Mesendoderm (in vitro differentiated cells): Measurements from ENCODE around the gene GCNT3. TPM values are rescaled to one million over a fixed set of nuclear protein-coding genes. Genes with fewer than 3 reads are reported as not detected.

Experiments used
- DNase-seq: peaks from one replicate; pipeline ENCODE4 v3.0.0; 2013
- H2AK5ac ChIP-seq: 2 replicates; pipeline ENCODE4 v1.6.1; 2013; ENCODE audit warnings: low read length, inconsistent platforms
- H2BK120ac ChIP-seq: 2 replicates; pipeline ENCODE4 v1.6.1; 2013; ENCODE audit warnings: low read depth, mild to moderate bottlenecking, low read length, moderate library complexity, mixed read lengths
- H2BK15ac ChIP-seq: replicated peaks from 2 replicates; pipeline ENCODE4 v1.6.1; 2013; ENCODE audit warnings: low read depth, mild to moderate bottlenecking, moderate library complexity
- H2BK5ac ChIP-seq: 2 replicates; pipeline ENCODE4 v1.6.1; 2013; ENCODE audit warnings: low read length, inconsistent platforms
- H3K18ac ChIP-seq: 2 replicates; pipeline ENCODE4 v1.6.1; 2013; ENCODE audit warnings: mild to moderate bottlenecking, low read length, mixed read lengths
- H3K23ac ChIP-seq: one replicate; pipeline ENCODE4 v1.6.1; 2013; ENCODE audit warnings: low read length
- H3K27ac ChIP-seq: 2 replicates; pipeline ENCODE4 v1.5.1; 2013; ENCODE audit warnings: low read depth, mild to moderate bottlenecking, inconsistent platforms, low read length, moderate library complexity
- H3K27me3 ChIP-seq: 2 replicates; pipeline ENCODE4 v1.6.1; 2013; ENCODE audit warnings: low read length, control low read depth, mild to moderate bottlenecking, inconsistent platforms; ENCODE audit not compliant: insufficient read depth, poor library complexity
- H3K36me3 ChIP-seq: 2 replicates; pipeline ENCODE4 v1.6.1; 2013; ENCODE audit warnings: low read length, inconsistent platforms; ENCODE audit not compliant: control insufficient read depth, insufficient read depth
- H3K4ac ChIP-seq: one replicate; pipeline ENCODE4 v1.6.1; 2013; ENCODE audit warnings: low read depth, mild to moderate bottlenecking, low read length, moderate library complexity
- H3K4me1 ChIP-seq: 2 replicates; pipeline ENCODE4 v1.6.1; 2013; ENCODE audit warnings: low read depth, low read length, inconsistent platforms; ENCODE audit not compliant: control insufficient read depth
- H3K4me2 ChIP-seq: 2 replicates; pipeline ENCODE4 v1.6.1; 2013; ENCODE audit warnings: low read length
- H3K4me3 ChIP-seq: 2 replicates; pipeline ENCODE4 v1.5.1; 2013; ENCODE audit warnings: mild to moderate bottlenecking, low read length
- H3K56ac ChIP-seq: one replicate; pipeline ENCODE4 v1.6.1; 2013; ENCODE audit warnings: low read length
- H3K79me1 ChIP-seq: 2 replicates; pipeline ENCODE4 v1.6.1; 2013; ENCODE audit warnings: low read length, inconsistent platforms
- H3K79me2 ChIP-seq: 2 replicates; pipeline ENCODE4 v1.6.1; 2013; ENCODE audit warnings: mild to moderate bottlenecking, low read length; ENCODE audit not compliant: control insufficient read depth, insufficient read depth
- H3K9ac ChIP-seq: 2 replicates; pipeline ENCODE4 v1.6.1; 2013; ENCODE audit warnings: low read length, inconsistent platforms
- H4K5ac ChIP-seq: one replicate; pipeline ENCODE4 v1.6.1; 2013; ENCODE audit warnings: low read length
- H4K8ac ChIP-seq: one replicate; pipeline ENCODE4 v1.6.1; 2013; ENCODE audit warnings: low read depth, mild to moderate bottlenecking, control low read depth, low read length, moderate library complexity
- WGBS: extraction: QIAGEN DNeasy Blood & Tissue Kit; methylation state at CpG from one replicate; pipeline ENCODE4 v1.1.7; 2013; ENCODE audit warnings: low lambda C conversion rate, missing lambda C conversion rate; ENCODE audit not compliant: insufficient coverage; ENCODE audit errors: extremely low coverage; 5-methylcytosine and 5-hydroxymethylcytosine counted together
- polyA plus RNA-seq, 2 experiments: library from polyadenylated mRNA; stranded (reverse); fragments of 200-250 nt; gene quantifications; one replicate each; pipeline ENCODE4 v1.2.3, GENCODE V29; 2013

Gene GCNT3
- polyA plus RNA-seq (2013, experiment 1 of 2) = not detected
- 0.03 TPM for polyA plus RNA-seq (2013, experiment 2 of 2)

- no peaks in the 10 kb centered on the region for H3K79me2 ChIP-seq
- H3K18ac ChIP-seq = no peak within 1 kb of the TSS
- peak; percentile 39 for DNase-seq
- WGBS = no CpG with 5 or more reads among the region's 8 CpGs
- H2BK120ac ChIP-seq = no peak within 1 kb of the TSS
- no peak within 1 kb of the TSS for H2BK15ac ChIP-seq
- H3K4me3 ChIP-seq = no peak within 1 kb of the TSS
- peaks cover 1% of the 10 kb centered on the region for H3K36me3 ChIP-seq
- no peaks in the 10 kb centered on the region for H3K79me1 ChIP-seq
- no peak within 1 kb of the TSS for H2AK5ac ChIP-seq
- no peak within 1 kb of the TSS for H3K4me2 ChIP-seq
- no peak within 1 kb of the TSS for H4K8ac ChIP-seq
- no peak within 1 kb of the TSS for H2BK5ac ChIP-seq
- H3K4ac ChIP-seq = no peak within 1 kb of the TSS
- H4K5ac ChIP-seq = no peak within 1 kb of the TSS
- no peak within 1 kb of the TSS for H3K27ac ChIP-seq
- no peak within 1 kb of the TSS for H3K9ac ChIP-seq
- H3K4me1 ChIP-seq = no peaks in the 10 kb centered on the region
- H3K23ac ChIP-seq = no peak within 1 kb of the TSS
- H3K56ac ChIP-seq = no peak within 1 kb of the TSS
- no peaks in the 10 kb centered on the region for H3K27me3 ChIP-seq
These were observed at the start of gene GCNT3 for GRCh38 chr15:59611276-59612260. Gene GCNT3 (plus strand): TSS chr15:59611783. CDS start chr15:59618239, 6,456 bp downstream.

GRCh38 chr15:59562448-59563186 is 49.0 kb upstream of the GCNT3 start:
- no CpG with 5 or more reads among the region's 2 CpGs for WGBS
- Histone ChIP-seq H3K27me3 (no peaks in the 10 kb centered on the region), H3K4me1 (no peaks in the 10 kb centered on the region), H3K56ac (no peak overlapping the region), H3K9ac (no peak overlapping the region), H3K79me1 (no peaks in the 10 kb centered on the region), H3K23ac (no peak overlapping the region), H4K5ac (no peak overlapping the region), H3K36me3 (no peaks in the 10 kb centered on the region), H3K18ac (no peak overlapping the region), H3K4me2 (no peak overlapping the region), H3K79me2 (no peaks in the 10 kb centered on the region), H2BK120ac (no peak overlapping the region), H2BK5ac (no peak overlapping the region), H2AK5ac (no peak overlapping the region), H3K4ac (no peak overlapping the region), H2BK15ac (no peak overlapping the region), H3K4me3 (no peak overlapping the region), H4K8ac (no peak overlapping the region), H3K27ac (no peak overlapping the region)
- no peak for DNase-seq

GRCh38 chr15:59565299-59565698 is 46.3 kb upstream of the GCNT3 start:
- Histone ChIP-seq H2AK5ac (no peak overlapping the region), H3K23ac (no peak overlapping the region), H3K4me1 (no peaks in the 10 kb centered on the region), H3K9ac (no peak overlapping the region), H4K5ac (no peak overlapping the region), H3K56ac (no peak overlapping the region), H3K4ac (no peak overlapping the region), H2BK5ac (no peak overlapping the region), H3K18ac (no peak overlapping the region), H3K4me2 (no peak overlapping the region), H2BK15ac (no peak overlapping the region), H3K4me3 (no peak overlapping the region), H3K36me3 (no peaks in the 10 kb centered on the region), H3K27ac (no peak overlapping the region), H3K27me3 (no peaks in the 10 kb centered on the region), H2BK120ac (no peak overlapping the region), H4K8ac (no peak overlapping the region), H3K79me1 (no peaks in the 10 kb centered on the region), H3K79me2 (no peaks in the 10 kb centered on the region)
- WGBS = no CpG with 5 or more reads among the region's 4 CpGs
- no peak for DNase-seq

- H2BK15ac ChIP-seq = no peak overlapping the region
- H2AK5ac ChIP-seq = no peak overlapping the region
- H3K79me2 ChIP-seq = no peaks in the 10 kb centered on the region
- H4K8ac ChIP-seq = no peak overlapping the region
- DNase-seq = no peak
- H3K27ac ChIP-seq = no peak overlapping the region
- no peak overlapping the region for H3K4me3 ChIP-seq
- no peak overlapping the region for H4K5ac ChIP-seq
- H3K18ac ChIP-seq = no peak overlapping the region
- H3K56ac ChIP-seq = no peak overlapping the region
- no CpG with 5 or more reads among the region's 1 CpG for WGBS
- no peak overlapping the region for H3K23ac ChIP-seq
- H3K36me3 ChIP-seq = no peaks in the 10 kb centered on the region
- no peak overlapping the region for H2BK5ac ChIP-seq
- H3K4me2 ChIP-seq = no peak overlapping the region
- no peak overlapping the region for H3K9ac ChIP-seq
- no peaks in the 10 kb centered on the region for H3K79me1 ChIP-seq
- H3K4me1 ChIP-seq = no peaks in the 10 kb centered on the region
- no peaks in the 10 kb centered on the region for H3K27me3 ChIP-seq
- H3K4ac ChIP-seq = no peak overlapping the region
- H2BK120ac ChIP-seq = no peak overlapping the region
These were observed 44.3 kb upstream of the GCNT3 start for GRCh38 chr15:59567324-59567723.

- Histone ChIP-seq H4K5ac (no peak overlapping the region), H4K8ac (no peak overlapping the region), H3K79me2 (no peaks in the 10 kb centered on the region), H3K4ac (no peak overlapping the region), H3K36me3 (no peaks in the 10 kb centered on the region), H3K4me3 (no peak overlapping the region), H3K79me1 (no peaks in the 10 kb centered on the region), H2AK5ac (no peak overlapping the region), H2BK15ac (no peak overlapping the region), H3K27ac (no peak overlapping the region), H3K4me2 (no peak overlapping the region), H3K9ac (no peak overlapping the region), H2BK5ac (no peak overlapping the region), H2BK120ac (no peak overlapping the region), H3K23ac (no peak overlapping the region), H3K27me3 (no peaks in the 10 kb centered on the region), H3K56ac (no peak overlapping the region), H3K18ac (no peak overlapping the region), H3K4me1 (no peaks in the 10 kb centered on the region)
- WGBS = no CpG with 5 or more reads among the region's 8 CpGs
- no peak for DNase-seq
These were observed 42.1 kb upstream of the GCNT3 start for GRCh38 chr15:59569477-59569876.
